Cardiac muscle cell (in vitro differentiated cells and primary cell): Measurements from ENCODE around the gene CUBN. TPM values are rescaled to one million over a fixed set of nuclear protein-coding genes. Genes with fewer than 3 reads are reported as not detected.
A peak's percentile ranks its signal among the peaks of the same experiment; 100 is the strongest.

Experiments
- DNase-seq, 2 donors: peaks; one replicate each; pipeline versions ENCODE4 v3.0.0 to v3.0.0-alpha.2; 2010 to 2017; ENCODE audit warnings: low read depth in 1 of 2, low spot score in 1 of 2
- H3K27ac ChIP-seq: fragments of 200-600 bp; sonication (generic); 2 replicates; pipeline ENCODE4 v1.5.1; 2016
- H3K27me3 ChIP-seq: fragments of 200-600 bp; sonication (generic); 2 replicates; pipeline ENCODE4 v1.6.0; 2016; ENCODE audit warnings: control low read depth
- H3K36me3 ChIP-seq: fragments of 200-600 bp; sonication (generic); 2 replicates; pipeline ENCODE4 v1.5.1; 2016; ENCODE audit warnings: control low read depth
- H3K4me1 ChIP-seq: fragments of 200-600 bp; sonication (generic); 2 replicates; pipeline ENCODE4 v1.8.1; 2017; ENCODE audit warnings: low read depth, mild to moderate bottlenecking, mixed run types
- H3K4me3 ChIP-seq: fragments of 200-600 bp; sonication (generic); 2 replicates; pipeline ENCODE4 v1.5.1; 2016; ENCODE audit warnings: mild to moderate bottlenecking
- H3K9me3 ChIP-seq: fragments of 200-600 bp; sonication (generic); 2 replicates; pipeline ENCODE4 v1.5.1; 2017; ENCODE audit warnings: low read depth, mild to moderate bottlenecking, control low read depth
- CTCF ChIP-seq: IDR thresholded peaks from 2 replicates; pipeline ENCODE4 v1.5.1; 2012; ENCODE audit warnings: low read depth, mild to moderate bottlenecking, low read length
- polyA plus RNA-seq: library from polyadenylated mRNA; unstranded; fragments of >200 nt; fragmentation: Nextera tagmentation; extraction: Ambion mirVana; gene quantifications from 2 replicates; pipeline ENCODE4 v1.2.1, GENCODE V29; 2016
- total RNA-seq: library from RNA; depleted of rRNA; stranded (reverse); fragments of >200 nt; gene quantifications from 2 replicates; pipeline ENCODE4 v1.2.3, GENCODE V29; 2016

Gene CUBN
- total and polyA plus RNA-seq, 2 experiments from 2014 or later, result 0.79 to 2.7 TPM

GRCh38 chr10:16986082-16986405 is 143.6 kb downstream of the CUBN start:
- Histone ChIP-seq H3K36me3 (no peaks in the 10 kb centered on the region), H3K27me3 (no peaks in the 10 kb centered on the region), H3K4me3 (no peak overlapping the region), H3K9me3 (no peaks in the 10 kb centered on the region), H3K27ac (no peak overlapping the region), H3K4me1 (no peaks in the 10 kb centered on the region)
- no peak for DNase-seq
- TF ChIP-seq CTCF, result no peak

- TF ChIP-seq CTCF, result no peak
- Histone ChIP-seq H3K4me3 (no peak overlapping the region), H3K9me3 (no peaks in the 10 kb centered on the region), H3K36me3 (no peaks in the 10 kb centered on the region), H3K27me3 (no peaks in the 10 kb centered on the region), H3K27ac (no peak overlapping the region), H3K4me1 (no peaks in the 10 kb centered on the region)
- DNase-seq, result no peak
Observed at GRCh38 chr10:16984242-16984641, 145.4 kb downstream of the CUBN start.

- Histone ChIP-seq H3K27ac (no peak overlapping the region), H3K4me3 (no peak overlapping the region), H3K4me1 (no peaks in the 10 kb centered on the region), H3K9me3 (no peaks in the 10 kb centered on the region), H3K27me3 (no peaks in the 10 kb centered on the region), H3K36me3 (no peaks in the 10 kb centered on the region)
- no peak for DNase-seq
- no peak for TF ChIP-seq CTCF
Observed at GRCh38 chr10:16976803-16977202, 152.8 kb downstream of the CUBN start.

DNA sequence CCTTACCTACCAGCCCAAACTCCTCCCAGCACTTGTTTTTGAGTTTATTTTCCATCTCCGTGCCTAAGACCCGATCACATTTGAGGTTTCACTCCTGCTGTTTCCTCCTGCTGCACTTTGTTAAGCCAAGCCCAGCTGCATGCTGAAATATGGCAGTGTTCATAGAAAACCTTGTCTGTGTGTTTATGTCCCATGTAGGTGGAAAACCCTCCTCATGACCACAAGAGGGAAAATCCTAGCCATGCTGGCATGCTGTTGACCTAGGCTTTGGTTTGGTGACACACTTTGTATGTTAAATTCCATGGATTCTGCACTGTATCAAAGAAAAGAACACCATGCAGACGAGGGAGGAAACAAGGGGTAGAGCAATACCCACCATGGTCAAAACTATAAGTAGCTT is 154.4 kb downstream of the CUBN start:
- H3K9me3 ChIP-seq, result no peaks in the 10 kb centered on the region
- no peak overlapping the region for H3K27ac ChIP-seq
- no peak for DNase-seq
- no peak for TF ChIP-seq CTCF
- no peaks in the 10 kb centered on the region for H3K4me1 ChIP-seq
- H3K27me3 ChIP-seq, result no peaks in the 10 kb centered on the region
- no peak overlapping the region for H3K4me3 ChIP-seq
- H3K36me3 ChIP-seq, result no peaks in the 10 kb centered on the region

GRCh38 chr10:16968416-16969041 is 161.1 kb downstream of the CUBN start:
- Histone ChIP-seq H3K4me1 (no peaks in the 10 kb centered on the region), H3K9me3 (no peaks in the 10 kb centered on the region), H3K36me3 (no peaks in the 10 kb centered on the region), H3K4me3 (no peak overlapping the region), H3K27me3 (no peaks in the 10 kb centered on the region), H3K27ac (no peak overlapping the region)
- peak; percentile 30 to 86 for DNase-seq
- TF ChIP-seq CTCF, result no peak
